ENCODE results near the gene CSTA.

Gene CSTA

DNA sequence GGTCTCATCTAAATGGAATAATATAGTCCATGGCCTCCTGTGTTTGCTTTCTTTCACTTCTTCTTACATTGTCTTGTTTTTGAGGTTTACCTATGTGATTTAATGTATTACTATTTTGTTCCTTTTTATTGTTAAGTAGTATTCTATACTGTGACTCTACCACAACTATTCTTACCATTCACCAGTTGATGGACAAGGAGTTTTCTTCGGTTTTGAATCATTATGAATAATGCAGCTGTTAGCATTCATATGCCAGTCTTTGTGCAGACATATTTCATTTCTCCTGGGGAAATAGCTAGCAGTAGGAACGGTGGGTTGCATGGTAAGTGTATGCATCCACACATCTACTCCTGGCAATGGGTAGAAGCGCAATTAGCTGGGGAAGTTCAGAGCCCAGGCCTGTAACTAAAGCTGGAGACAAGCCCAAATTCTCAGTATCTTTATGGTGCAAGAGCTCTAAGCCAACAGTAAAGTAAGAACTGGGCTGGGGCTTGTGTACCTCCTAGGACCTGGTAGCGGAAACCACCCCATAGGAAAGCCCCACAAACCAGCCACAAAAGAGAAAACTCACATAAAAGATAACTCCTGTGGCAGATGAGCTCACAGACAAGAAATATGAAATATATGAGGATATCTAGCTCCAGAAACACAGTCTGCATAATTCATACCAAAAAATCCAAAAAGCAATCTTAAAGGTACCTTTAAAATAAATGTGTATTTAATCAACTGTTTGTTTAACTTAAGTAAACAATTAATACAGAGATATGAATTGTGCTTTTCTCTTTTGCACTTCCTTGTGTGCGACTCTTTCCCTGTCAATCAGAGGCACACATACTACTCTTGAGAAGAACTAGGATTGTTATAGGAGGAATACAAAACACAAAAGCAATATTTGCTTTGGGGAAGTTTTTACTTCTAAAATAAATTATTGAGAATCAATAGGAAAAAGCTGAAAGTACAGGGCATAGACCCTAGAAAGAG is 2.7 kb upstream of the CSTA start:
- DNase-seq (ENCODE audit: low read depth, low spot score), result no peak
- Histone ChIP-seq H3K9ac (ENCODE audit: insufficient read length, low read depth) (no peak overlapping the region), H3K27me3 (ENCODE audit: insufficient read depth, insufficient read length) (no peaks in the 10 kb centered on the region), H3K4me1 (ENCODE audit: insufficient read depth, insufficient read length) (no peaks in the 10 kb centered on the region), H3K36me3 (ENCODE audit: insufficient read depth, insufficient read length, low read length) (no peaks in the 10 kb centered on the region), H3K4me3 (ENCODE audit: insufficient read length, low read depth) (no peak overlapping the region), H3K9me3 (ENCODE audit: insufficient read depth, low read length) (peaks cover 10% of the 10 kb centered on the region)
- no peak for TF ChIP-seq YY1 (IDR thresholded peaks at IDR 0.05; ENCODE audit: insufficient read depth, insufficient read length)
- TF ChIP-seq SUZ12 (IDR thresholded peaks at IDR 0.05; ENCODE audit: extremely low read depth, insufficient read depth, insufficient read length), result no peak
- TF ChIP-seq ZNF274 (IDR thresholded peaks at IDR 0.05; ENCODE audit: low read depth, low read length), result no peak

DNA sequence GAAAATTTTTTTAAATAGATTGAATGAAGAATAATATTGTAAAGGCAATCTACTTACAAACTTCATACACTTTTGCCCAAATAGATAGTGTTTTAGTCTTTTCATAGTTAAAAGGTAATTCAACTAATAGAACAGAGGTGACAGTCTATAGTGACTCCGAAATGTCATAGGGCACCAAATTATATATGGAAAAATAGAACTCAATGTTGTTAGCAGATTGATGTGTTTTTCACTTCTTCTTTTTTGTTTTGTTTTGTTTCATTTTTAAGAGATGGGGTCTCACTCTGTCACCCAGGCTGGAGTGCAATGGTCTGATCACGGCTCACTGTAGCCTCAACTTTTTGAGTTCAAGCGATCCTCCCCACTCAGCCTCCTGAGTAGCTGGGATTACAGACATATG is 721 bp downstream of the CSTA start:
- no peaks in the 10 kb centered on the region for H3K36me3 ChIP-seq (ENCODE audit: insufficient read depth, insufficient read length, low read length)
- no peaks in the 10 kb centered on the region for H3K4me1 ChIP-seq (ENCODE audit: insufficient read depth, insufficient read length)
- no peak overlapping the region for H3K4me3 ChIP-seq (ENCODE audit: insufficient read length, low read depth)
- no peak for DNase-seq (ENCODE audit: low read depth, low spot score)
- TF ChIP-seq YY1 (IDR thresholded peaks at IDR 0.05; ENCODE audit: insufficient read depth, insufficient read length), result no peak
- H3K9ac ChIP-seq (ENCODE audit: insufficient read length, low read depth), result no peak overlapping the region
- H3K9me3 ChIP-seq (ENCODE audit: insufficient read depth, low read length), result no peaks in the 10 kb centered on the region
- no peaks in the 10 kb centered on the region for H3K27me3 ChIP-seq (ENCODE audit: insufficient read depth, insufficient read length)

DNA sequence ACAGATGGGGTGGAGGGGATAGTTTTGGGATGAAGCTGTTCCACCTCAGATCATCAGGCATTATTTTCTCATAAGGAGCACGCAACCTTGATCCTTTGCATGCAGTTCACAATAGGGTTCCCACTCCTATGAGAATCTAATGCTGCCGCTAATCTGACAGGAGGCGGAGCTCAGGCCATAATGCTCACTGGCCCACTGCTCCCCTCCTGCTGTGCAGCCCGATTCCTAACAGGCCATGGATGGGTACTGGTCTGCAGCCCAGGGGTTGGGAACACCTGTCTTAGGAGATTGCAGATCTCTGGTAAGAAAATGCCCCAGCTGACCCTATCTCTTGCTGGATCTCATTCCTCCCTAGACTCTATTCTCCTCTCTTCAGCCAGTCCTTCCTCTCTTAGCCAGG is 6.8 kb downstream of the CSTA start:
- Histone ChIP-seq H3K9me3 (ENCODE audit: insufficient read depth, low read length) (no peaks in the 10 kb centered on the region), H3K36me3 (ENCODE audit: insufficient read depth, insufficient read length, low read length) (no peaks in the 10 kb centered on the region), H3K9ac (ENCODE audit: insufficient read length, low read depth) (no peak overlapping the region), H3K4me3 (ENCODE audit: insufficient read length, low read depth) (no peak overlapping the region), H3K27me3 (ENCODE audit: insufficient read depth, insufficient read length) (no peaks in the 10 kb centered on the region), H3K4me1 (ENCODE audit: insufficient read depth, insufficient read length) (no peaks in the 10 kb centered on the region)
- DNase-seq (ENCODE audit: low read depth, low spot score), result no peak
- no peak for TF ChIP-seq SUZ12 (IDR thresholded peaks at IDR 0.05; ENCODE audit: extremely low read depth, insufficient read depth, insufficient read length)
- TF ChIP-seq YY1 (IDR thresholded peaks at IDR 0.05; ENCODE audit: insufficient read depth, insufficient read length), result no peak
- no peak for TF ChIP-seq ZNF274 (IDR thresholded peaks at IDR 0.05; ENCODE audit: low read depth, low read length)

DNA sequence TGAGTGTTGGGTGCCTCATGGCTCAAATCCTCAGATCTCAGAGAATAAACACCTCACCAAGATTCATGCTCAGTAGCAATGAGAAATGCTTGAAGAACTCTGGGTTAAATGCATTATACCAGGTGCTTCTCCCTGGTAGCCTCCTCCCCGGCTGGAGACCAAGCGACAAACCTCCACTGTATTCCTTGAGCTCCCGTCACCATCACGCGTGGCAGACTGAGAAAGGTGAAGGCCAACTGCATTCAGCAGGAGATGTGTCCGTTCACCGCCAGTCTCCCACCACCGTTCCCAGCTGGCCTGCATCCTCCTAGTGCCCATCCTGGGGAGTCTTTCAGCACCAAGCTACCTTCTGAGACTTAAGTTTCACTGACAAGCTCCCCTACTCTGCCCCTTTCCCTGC is 7.5 kb downstream of the CSTA start:
- Histone ChIP-seq H3K36me3 (ENCODE audit: insufficient read depth, insufficient read length, low read length) (no peaks in the 10 kb centered on the region), H3K9ac (ENCODE audit: insufficient read length, low read depth) (no peak overlapping the region), H3K9me3 (ENCODE audit: insufficient read depth, low read length) (no peaks in the 10 kb centered on the region), H3K4me3 (ENCODE audit: insufficient read length, low read depth) (no peak overlapping the region), H3K27me3 (ENCODE audit: insufficient read depth, insufficient read length) (no peaks in the 10 kb centered on the region), H3K4me1 (ENCODE audit: insufficient read depth, insufficient read length) (no peaks in the 10 kb centered on the region)
- DNase-seq (ENCODE audit: low read depth, low spot score), result no peak
- TF ChIP-seq YY1 (IDR thresholded peaks at IDR 0.05; ENCODE audit: insufficient read depth, insufficient read length) (no peak), ZNF274 (IDR thresholded peaks at IDR 0.05; ENCODE audit: low read depth, low read length) (no peak), SUZ12 (IDR thresholded peaks at IDR 0.05; ENCODE audit: extremely low read depth, insufficient read depth, insufficient read length) (no peak)

DNA sequence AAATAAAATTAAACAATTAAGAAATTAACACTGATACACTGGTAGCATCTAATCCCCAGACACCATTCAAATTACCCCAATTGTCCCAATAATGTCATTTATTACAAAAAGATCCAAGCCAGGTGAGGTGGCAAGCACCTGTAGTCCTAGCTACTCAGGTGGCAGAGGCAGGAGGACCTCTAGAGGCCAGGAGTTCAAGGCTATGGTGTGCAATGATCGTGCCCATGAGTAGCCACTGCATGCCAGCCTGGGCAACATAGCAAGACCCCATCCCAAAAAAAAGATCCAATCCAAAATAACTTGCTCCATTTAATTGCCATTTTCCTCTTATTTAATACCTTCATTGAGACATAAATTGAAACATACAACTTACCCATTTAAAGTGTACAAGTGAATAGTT is 17.8 kb downstream of the CSTA start:
- DNase-seq (ENCODE audit: low read depth, low spot score), result no peak
- Histone ChIP-seq H3K4me1 (ENCODE audit: insufficient read depth, insufficient read length) (no peaks in the 10 kb centered on the region), H3K9me3 (ENCODE audit: insufficient read depth, low read length) (peaks cover 8% of the 10 kb centered on the region; the same call in 1 of the 2 replicates), H3K36me3 (ENCODE audit: insufficient read depth, insufficient read length, low read length) (no peaks in the 10 kb centered on the region), H3K9ac (ENCODE audit: insufficient read length, low read depth) (no peak overlapping the region), H3K4me3 (ENCODE audit: insufficient read length, low read depth) (no peak overlapping the region), H3K27me3 (ENCODE audit: insufficient read depth, insufficient read length) (no peaks in the 10 kb centered on the region)
- no peak for TF ChIP-seq SUZ12 (IDR thresholded peaks at IDR 0.05; ENCODE audit: extremely low read depth, insufficient read depth, insufficient read length)
- no peak for TF ChIP-seq YY1 (IDR thresholded peaks at IDR 0.05; ENCODE audit: insufficient read depth, insufficient read length)

DNA sequence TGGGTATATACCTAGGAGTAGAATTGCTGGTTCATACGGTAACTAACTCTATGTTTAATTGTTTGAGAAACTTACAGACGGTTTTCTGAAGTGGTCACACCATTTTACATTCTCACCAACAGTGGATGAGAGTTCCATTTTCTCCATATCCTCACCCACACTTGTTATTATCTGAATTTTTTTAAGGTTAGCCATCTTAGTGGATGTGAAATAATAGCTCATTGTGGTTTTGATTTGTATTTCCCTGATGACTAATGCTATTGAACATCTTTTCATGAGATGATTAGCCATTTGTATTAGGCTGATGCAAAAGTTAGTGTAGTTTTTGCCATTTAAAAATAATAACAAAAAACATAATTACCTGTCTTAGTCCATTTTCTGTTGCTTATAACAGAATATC is 18.6 kb downstream of the CSTA start:
- no peaks in the 10 kb centered on the region for H3K4me1 ChIP-seq (ENCODE audit: insufficient read depth, insufficient read length)
- peaks cover 8% of the 10 kb centered on the region; the same call in 1 of the 2 replicates for H3K9me3 ChIP-seq (ENCODE audit: insufficient read depth, low read length)
- H3K27me3 ChIP-seq (ENCODE audit: insufficient read depth, insufficient read length), result no peaks in the 10 kb centered on the region
- TF ChIP-seq YY1 (IDR thresholded peaks at IDR 0.05; ENCODE audit: insufficient read depth, insufficient read length), result no peak
- no peak for TF ChIP-seq SUZ12 (IDR thresholded peaks at IDR 0.05; ENCODE audit: extremely low read depth, insufficient read depth, insufficient read length)
- no peak for TF ChIP-seq ZNF274 (IDR thresholded peaks at IDR 0.05; ENCODE audit: low read depth, low read length)
- no peak overlapping the region for H3K4me3 ChIP-seq (ENCODE audit: insufficient read length, low read depth)
- no peaks in the 10 kb centered on the region for H3K36me3 ChIP-seq (ENCODE audit: insufficient read depth, insufficient read length, low read length)
- no peak for DNase-seq (ENCODE audit: low read depth, low spot score)
- H3K9ac ChIP-seq (ENCODE audit: insufficient read length, low read depth), result no peak overlapping the region

DNA sequence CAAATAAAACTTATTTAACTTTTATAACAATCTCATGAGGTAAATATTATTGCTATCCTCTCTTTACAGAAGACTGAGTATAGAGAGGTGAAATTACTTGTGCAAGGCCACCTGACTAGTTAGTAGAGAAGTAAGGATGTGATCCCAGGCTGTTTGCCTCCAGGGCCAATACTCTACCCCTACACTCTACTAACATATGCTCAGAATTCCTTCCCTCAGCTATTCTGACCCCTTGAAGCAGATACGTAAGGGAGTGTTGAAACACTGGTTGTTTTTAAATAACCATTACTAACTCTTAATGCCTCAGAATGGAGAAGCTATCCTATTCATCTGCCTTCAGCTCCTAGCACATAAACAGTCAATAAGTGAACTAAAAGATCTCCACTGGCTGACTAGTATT is 24.1 kb downstream of the CSTA start:
- no peaks in the 10 kb centered on the region for H3K9me3 ChIP-seq (ENCODE audit: insufficient read depth, low read length)
- H3K4me3 ChIP-seq (ENCODE audit: insufficient read length, low read depth), result no peak overlapping the region
- no peak for TF ChIP-seq YY1 (IDR thresholded peaks at IDR 0.05; ENCODE audit: insufficient read depth, insufficient read length)
- no peak for TF ChIP-seq ZNF274 (IDR thresholded peaks at IDR 0.05; ENCODE audit: low read depth, low read length)
- TF ChIP-seq SUZ12 (IDR thresholded peaks at IDR 0.05; ENCODE audit: extremely low read depth, insufficient read depth, insufficient read length), result no peak

More for the DNA sequence above, 24.1 kb downstream of the CSTA start:
- Histone ChIP-seq H3K9ac (ENCODE audit: insufficient read length, low read depth) (no peak overlapping the region), H3K4me1 (ENCODE audit: insufficient read depth, insufficient read length) (no peaks in the 10 kb centered on the region), H3K27me3 (ENCODE audit: insufficient read depth, insufficient read length) (no peaks in the 10 kb centered on the region), H3K36me3 (ENCODE audit: insufficient read depth, insufficient read length, low read length) (no peaks in the 10 kb centered on the region)
- no peak for DNase-seq (ENCODE audit: low read depth, low spot score)
